Ascending aorta (tissue), 2 donors: ENCODE results near the gene OR13H1. TPM values are rescaled to one million over a fixed set of nuclear protein-coding genes. Genes with fewer than 3 reads are reported as not detected.
A peak's percentile ranks its signal among the peaks of the same experiment; 100 is the strongest.
"Not testable (repeated sequence)": the region's sequence is repeated elsewhere in the genome, so short reads cannot be mapped to it uniquely, and the experiment has no call there.

Experiments
- DNase-seq, 2 donors: peaks; one replicate each; pipeline ENCODE4 v3.0.0-alpha.2; 2019; ENCODE audit warnings: low spot score in 2 of 2
- H3K27ac ChIP-seq, 2 donors: fragments of 200-600 bp; sonication (generic); one replicate each; pipeline ENCODE4 v1.5.1; 2016 to 2017; ENCODE audit warnings: mild to moderate bottlenecking in 1 of 2
- H3K27me3 ChIP-seq: fragments of 200-600 bp; sonication (generic); one replicate; pipeline ENCODE4 v1.5.1; 2017
- H3K36me3 ChIP-seq, 2 donors: fragments of 200-600 bp; sonication (generic); one replicate each; pipeline ENCODE4 v1.5.1; 2016
- H3K4me1 ChIP-seq, 2 donors: fragments of 200-600 bp; sonication (generic); one replicate each; pipeline ENCODE4 v1.5.1; 2016 to 2017; ENCODE audit warnings: mild to moderate bottlenecking in 1 of 2
- H3K4me3 ChIP-seq, 2 donors: fragments of 200-600 bp; sonication (generic); one replicate each; pipeline ENCODE4 v1.5.1; 2016 to 2017; ENCODE audit warnings: mild to moderate bottlenecking in 1 of 2
- H3K9me3 ChIP-seq, 2 donors: fragments of 200-600 bp; sonication (generic); one replicate each; pipeline ENCODE4 v1.5.1; 2016
- CTCF ChIP-seq, 3 experiments: fragments of 200-600 bp in 2 of 3; fragments of 450-650 bp in 1 of 3; sonication (generic) in 2 of 3; IDR thresholded peaks; one replicate each; pipeline ENCODE4 v1.5.1; 2016 to 2019; ENCODE audit warnings: antibody characterized with exemption in 3 of 3, mild to moderate bottlenecking in 1 of 3, moderate library complexity in 1 of 3
- intact Hi-C: fragments of 100-400 bp; cut with DNase I; formaldehyde crosslinking; loops from one replicate; pipeline ENCODE4 v1.15.1; 2023
- total RNA-seq: library from RNA; depleted of rRNA; stranded (reverse); fragments of >200 nt; gene quantifications from one replicate; pipeline ENCODE4 v1.1.0, GENCODE V29; 2016

The OR13H1 gene
- total RNA-seq, 1 donor from 2014 or later = not detected

- H3K4me3 ChIP-seq = no peak overlapping the region
These were observed 33.5 kb downstream of the OR13H1 start for GRCh38 chrX:131577413-131577812.

GRCh38 chrX:131577999-131578734 lies 34.3 kb downstream of the OR13H1 start:
- no peak for DNase-seq
- Histone ChIP-seq H3K9me3 (no peaks in the 10 kb centered on the region), H3K4me3 (no peak overlapping the region), H3K36me3 (no peaks in the 10 kb centered on the region), H3K27me3 (no peaks in the 10 kb centered on the region), H3K27ac (no peak overlapping the region), H3K4me1 (no peaks in the 10 kb centered on the region)
- intact Hi-C loops = no loop called here
- TF ChIP-seq CTCF (IDR thresholded peaks at IDR 0.05) = no peak

More at GRCh38 chrX:131577413-131577812, 33.5 kb downstream of the OR13H1 start:
- Histone ChIP-seq H3K36me3 (no peaks in the 10 kb centered on the region), H3K27me3 (no peaks in the 10 kb centered on the region), H3K4me1 (no peaks in the 10 kb centered on the region), H3K9me3 (no peaks in the 10 kb centered on the region), H3K27ac (no peak overlapping the region)
- TF ChIP-seq CTCF (IDR thresholded peaks at IDR 0.05) = no peak
- no peak for DNase-seq
- intact Hi-C loops = no loop called here

- H3K4me3 ChIP-seq, H3K27ac ChIP-seq, H3K27me3 ChIP-seq, H3K4me1 ChIP-seq, DNase-seq, H3K36me3 ChIP-seq, intact Hi-C loops, H3K9me3 ChIP-seq: not testable (repeated sequence)
These were observed 35.0 kb downstream of the OR13H1 start for GRCh38 chrX:131578735-131579367.

GRCh38 chrX:131588995-131589394 lies 45.1 kb downstream of the OR13H1 start:
- H3K4me3 ChIP-seq = no peak overlapping the region
- DNase-seq = no peak
- H3K9me3 ChIP-seq = no peaks in the 10 kb centered on the region
- no peaks in the 10 kb centered on the region for H3K36me3 ChIP-seq
- no peaks in the 10 kb centered on the region for H3K4me1 ChIP-seq
- H3K27me3 ChIP-seq = no peaks in the 10 kb centered on the region
- intact Hi-C loops = no loop called here
- no peak for TF ChIP-seq CTCF (IDR thresholded peaks at IDR 0.05)
- H3K27ac ChIP-seq = peak overlapping the region in 1 of 2 donors; percentile 45
